NT2/D1 (cell line): ENCODE measurements around the gene ECI1.
"Not testable (repeated sequence)": the region's sequence is repeated elsewhere in the genome, so short reads cannot be mapped to it uniquely, and the experiment has no call there.

Source experiments
- SUZ12 ChIP-seq: IDR thresholded peaks from 2 replicates; pipeline ENCODE4 v1.6.1; 2011; ENCODE audit not compliant: insufficient read length, insufficient read depth; ENCODE audit errors: extremely low read depth
- YY1 ChIP-seq: IDR thresholded peaks from 2 replicates; pipeline ENCODE4 v1.6.1; 2011; ENCODE audit not compliant: insufficient read length, insufficient read depth
- ZNF274 ChIP-seq: IDR thresholded peaks from 2 replicates; pipeline ENCODE4 v1.6.1; 2011; ENCODE audit warnings: mild to moderate bottlenecking, low read depth, low read length

- not testable (repeated sequence) for TF ChIP-seq YY1, SUZ12, ZNF274
Measured at GRCh38 chr16:2258530-2258929, 7.1 kb upstream of the ECI1 start.
